Right lobe of liver (tissue), 4 donors: Measurements from ENCODE around the gene CDKAL1.

Experiments used
- CTCF ChIP-seq, 4 donors: fragments of 200-600 bp in 3 of 4; fragments of 450-650 bp in 1 of 4; IDR thresholded peaks; one replicate each; pipeline versions ENCODE4 v1.5.1 to v1.8.0; 2016 to 2022; ENCODE audit warnings: antibody characterized with exemption in 4 of 4, mild to moderate bottlenecking in 2 of 4
- POLR2A ChIP-seq: fragments of 450-650 bp; IDR thresholded peaks from one replicate; pipeline ENCODE4 v1.6.1; 2017; ENCODE audit warnings: antibody characterized with exemption, mild to moderate bottlenecking
- donor health status: DM: no; HTN: no; CAD: no.
- donor health status: DM: no; HTN: no; CAD: no.
- donor health status: DM: no; HTN: yes; CAD: no.

GRCh38 chr6:21186479-21187055 lies 652.3 kb downstream of the CDKAL1 start:
- no peak for TF ChIP-seq CTCF (IDR thresholded peaks at IDR 0.05)
- no peak for TF ChIP-seq POLR2A
